RWPE2 (cell line): Measurements from ENCODE around the gene HIVEP2.
"Not testable (repeated sequence)": the region's sequence is repeated elsewhere in the genome, so short reads cannot be mapped to it uniquely, and the experiment has no call there.

ENCODE experiments used
- ATAC-seq: fragments of 200-7000 bp; cut with Tn5 transposase; 3 replicates; pipeline ENCODE4 v1.9.1; 2021; ENCODE audit warnings: low read depth
- DNase-seq: peaks from one replicate; pipeline ENCODE4 v3.0.0-alpha.2; 2020; ENCODE audit warnings: low spot score
- H3K27ac ChIP-seq: fragments of 450-650 bp; 2 replicates; pipeline ENCODE4 v1.5.1; 2017; ENCODE audit warnings: mild to moderate bottlenecking; ENCODE audit not compliant: poor library complexity, severe bottlenecking
- H3K27me3 ChIP-seq: fragments of 250-450 bp; sonication (Bioruptor Pico); 2 replicates; pipeline ENCODE4 v1.5.1; 2021; ENCODE audit warnings: mild to moderate bottlenecking, moderate library complexity; ENCODE audit not compliant: insufficient read depth, poor library complexity, severe bottlenecking
- H3K36me3 ChIP-seq: fragments of 250-450 bp; sonication (Bioruptor Pico); 2 replicates; pipeline ENCODE4 v1.5.1; 2020; ENCODE audit warnings: low read depth, mild to moderate bottlenecking, moderate library complexity
- H3K4me1 ChIP-seq: fragments of 250-450 bp; sonication (Bioruptor Pico); 2 replicates; pipeline ENCODE4 v1.5.1; 2021; ENCODE audit warnings: mild to moderate bottlenecking, moderate library complexity; ENCODE audit not compliant: insufficient read depth, poor library complexity, severe bottlenecking
- H3K4me3 ChIP-seq: fragments of 250-450 bp; sonication (Bioruptor Pico); 2 replicates; pipeline ENCODE4 v1.5.1; 2021; ENCODE audit warnings: mild to moderate bottlenecking, moderate library complexity; ENCODE audit not compliant: severe bottlenecking
- H3K9me3 ChIP-seq: fragments of 250-450 bp; sonication (Bioruptor Pico); 2 replicates; pipeline ENCODE4 v1.5.1; 2021; ENCODE audit warnings: mild to moderate bottlenecking, moderate library complexity; ENCODE audit not compliant: severe bottlenecking
- TF ChIP-seq, protein P1 (sequence below): fragments of 450-650 bp; IDR thresholded peaks from one replicate; pipeline ENCODE4 v1.5.1; 2017; ENCODE audit warnings: mild to moderate bottlenecking, moderate library complexity; ENCODE audit not compliant: poor library complexity, severe bottlenecking

HIVEP2 gene

DNA sequence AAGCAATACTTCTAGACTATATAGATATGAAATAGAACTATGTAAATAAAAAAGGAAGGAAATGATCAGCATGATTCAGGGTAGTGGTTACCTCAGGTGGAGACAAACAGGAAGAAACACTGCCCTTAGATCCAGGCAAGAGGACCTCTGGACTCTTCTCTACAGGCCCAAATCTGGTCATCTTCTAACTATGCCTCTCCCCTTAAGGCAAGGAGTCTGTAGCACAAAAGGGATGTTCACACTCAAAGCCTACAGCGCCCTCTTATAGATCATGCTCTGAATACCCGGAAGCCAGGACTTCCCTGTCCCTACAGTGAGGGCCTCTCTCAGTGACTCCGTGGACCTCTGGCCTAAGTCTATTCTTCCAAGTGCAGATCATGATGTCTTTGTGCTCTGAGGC, 30.4 kb upstream of the HIVEP2 start:
- Histone ChIP-seq H3K4me1 (no peaks in the 10 kb centered on the region), H3K4me3 (no peak overlapping the region), H3K9me3 (no peaks in the 10 kb centered on the region), H3K27me3 (no peaks in the 10 kb centered on the region), H3K36me3 (no peaks in the 10 kb centered on the region), H3K27ac (no peak overlapping the region)
- TF ChIP-seq, protein P1, sequence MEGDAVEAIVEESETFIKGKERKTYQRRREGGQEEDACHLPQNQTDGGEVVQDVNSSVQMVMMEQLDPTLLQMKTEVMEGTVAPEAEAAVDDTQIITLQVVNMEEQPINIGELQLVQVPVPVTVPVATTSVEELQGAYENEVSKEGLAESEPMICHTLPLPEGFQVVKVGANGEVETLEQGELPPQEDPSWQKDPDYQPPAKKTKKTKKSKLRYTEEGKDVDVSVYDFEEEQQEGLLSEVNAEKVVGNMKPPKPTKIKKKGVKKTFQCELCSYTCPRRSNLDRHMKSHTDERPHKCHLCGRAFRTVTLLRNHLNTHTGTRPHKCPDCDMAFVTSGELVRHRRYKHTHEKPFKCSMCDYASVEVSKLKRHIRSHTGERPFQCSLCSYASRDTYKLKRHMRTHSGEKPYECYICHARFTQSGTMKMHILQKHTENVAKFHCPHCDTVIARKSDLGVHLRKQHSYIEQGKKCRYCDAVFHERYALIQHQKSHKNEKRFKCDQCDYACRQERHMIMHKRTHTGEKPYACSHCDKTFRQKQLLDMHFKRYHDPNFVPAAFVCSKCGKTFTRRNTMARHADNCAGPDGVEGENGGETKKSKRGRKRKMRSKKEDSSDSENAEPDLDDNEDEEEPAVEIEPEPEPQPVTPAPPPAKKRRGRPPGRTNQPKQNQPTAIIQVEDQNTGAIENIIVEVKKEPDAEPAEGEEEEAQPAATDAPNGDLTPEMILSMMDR = no peak
- no peak for ATAC-seq
- DNase-seq = no peak

DNA sequence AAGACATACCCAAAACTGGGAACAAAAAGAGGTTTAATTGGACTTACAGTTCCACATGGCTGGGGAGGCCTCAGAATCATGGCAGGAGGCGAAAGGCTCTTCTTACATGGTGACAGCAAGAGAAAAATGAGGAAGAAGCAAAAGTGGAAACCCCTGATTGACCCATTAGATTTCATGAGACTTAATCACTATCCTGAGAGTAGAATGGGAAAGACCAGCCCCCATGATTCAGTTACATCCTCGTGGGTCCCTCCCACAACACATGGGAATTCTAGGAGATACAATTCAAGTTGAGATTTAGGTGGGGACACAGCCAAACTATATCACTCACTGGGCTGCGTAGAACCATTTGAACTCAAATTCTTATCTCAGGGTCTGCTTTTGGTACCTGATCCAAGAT, 26.0 kb upstream of the HIVEP2 start:
- not testable (repeated sequence) for ATAC-seq, H3K4me3 ChIP-seq, DNase-seq, H3K27ac ChIP-seq, H3K9me3 ChIP-seq, H3K27me3 ChIP-seq, H3K4me1 ChIP-seq, H3K36me3 ChIP-seq

DNA sequence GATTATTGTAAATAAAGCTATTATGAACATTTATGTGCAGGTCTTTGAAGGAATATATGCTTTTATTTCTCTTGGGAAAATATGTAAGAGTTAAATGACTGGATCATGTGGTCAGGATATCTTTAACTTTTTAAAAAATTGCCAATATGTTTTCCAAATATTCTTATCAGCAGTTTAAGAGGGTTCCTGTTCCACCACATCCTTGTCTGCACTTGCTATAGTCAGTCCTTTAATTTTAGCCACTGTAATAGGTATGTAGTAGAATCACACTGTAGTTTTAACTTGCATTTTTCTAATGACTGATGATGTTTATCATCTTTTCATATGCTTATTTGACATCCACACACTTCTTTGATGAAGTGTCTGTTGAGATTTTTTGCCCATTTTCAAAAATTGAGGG, 23.6 kb upstream of the HIVEP2 start:
- DNase-seq (no peak), ATAC-seq (no peak)
- no peaks in the 10 kb centered on the region for H3K27me3 ChIP-seq
- H3K9me3 ChIP-seq = no peaks in the 10 kb centered on the region
- H3K4me1 ChIP-seq = no peaks in the 10 kb centered on the region
- TF ChIP-seq, protein P1 = no peak
- no peaks in the 10 kb centered on the region for H3K36me3 ChIP-seq
- H3K4me3 ChIP-seq = no peak overlapping the region
- H3K27ac ChIP-seq = no peak overlapping the region

DNA sequence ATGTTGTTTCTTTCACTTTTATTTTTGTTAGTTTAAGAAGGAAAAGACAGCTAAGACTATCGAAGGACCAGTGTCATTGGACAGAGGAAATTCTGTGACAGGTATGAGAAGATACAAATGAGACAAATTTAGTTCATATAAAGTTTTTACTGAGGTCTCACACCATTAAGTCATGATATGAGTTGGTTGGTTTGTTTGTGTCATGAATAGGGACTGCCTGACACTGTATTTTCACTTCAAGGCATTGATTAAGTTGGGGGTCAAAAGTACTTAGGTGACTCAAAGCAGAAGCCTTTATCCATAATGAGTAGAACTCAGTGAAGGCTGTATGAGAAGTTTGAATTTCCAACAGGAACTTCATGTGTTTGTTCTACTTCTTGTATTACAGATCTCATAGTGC, 21.3 kb upstream of the HIVEP2 start:
- Histone ChIP-seq H3K27me3 (no peaks in the 10 kb centered on the region), H3K4me1 (no peaks in the 10 kb centered on the region), H3K36me3 (no peaks in the 10 kb centered on the region), H3K27ac (no peak overlapping the region), H3K4me3 (no peak overlapping the region), H3K9me3 (no peaks in the 10 kb centered on the region)
- DNase-seq = no peak
- ATAC-seq = no peak
- TF ChIP-seq, protein P1 = no peak

DNA sequence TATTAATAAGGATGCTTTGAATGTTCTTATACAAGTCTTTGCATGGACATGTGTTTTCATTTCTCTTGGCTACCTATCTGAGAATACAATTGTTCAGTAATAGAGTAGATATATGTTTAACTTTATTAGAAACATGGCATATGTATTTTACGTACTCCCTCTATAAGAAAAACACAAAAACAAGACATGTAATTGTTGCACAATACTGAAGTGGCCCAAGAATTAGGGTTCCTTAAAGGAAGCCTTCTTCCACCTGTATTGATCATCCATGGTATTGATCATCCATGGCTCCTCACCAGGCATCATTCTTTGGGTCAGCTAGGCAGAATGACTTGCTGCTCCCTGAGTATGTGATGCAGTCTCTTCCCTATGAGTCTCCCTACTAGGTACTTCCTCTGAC, 20.2 kb upstream of the HIVEP2 start:
- TF ChIP-seq, protein P1 = no peak
- H3K4me3 ChIP-seq = no peak overlapping the region
- H3K36me3 ChIP-seq = no peaks in the 10 kb centered on the region
- ATAC-seq (no peak), DNase-seq (no peak)
- no peaks in the 10 kb centered on the region for H3K27me3 ChIP-seq
- H3K9me3 ChIP-seq = no peaks in the 10 kb centered on the region
- peaks cover 1% of the 10 kb centered on the region for H3K4me1 ChIP-seq
- H3K27ac ChIP-seq = no peak overlapping the region
